ENCODE data around the gene EEA1.

DNA sequence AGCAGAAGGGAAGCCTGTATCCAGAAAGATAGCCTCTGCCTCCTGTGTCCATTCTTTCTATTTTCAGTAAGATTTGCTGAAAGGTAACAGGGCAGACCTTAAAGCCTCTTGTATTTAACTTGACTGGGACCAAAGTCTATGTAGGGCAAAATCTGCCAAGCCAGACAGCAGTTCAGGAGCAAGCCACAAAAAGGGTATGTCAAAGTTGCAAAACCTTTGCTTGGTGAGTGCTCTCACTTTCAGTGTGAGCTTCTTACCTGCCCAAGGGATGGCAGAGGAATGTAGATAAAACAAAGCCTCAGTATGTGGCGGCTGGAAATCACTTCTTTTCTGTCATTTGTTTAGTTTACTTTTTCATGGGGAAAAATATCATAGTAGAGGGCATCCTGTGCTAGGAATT lies 163.2 kb downstream of the EEA1 start:
- TF ChIP-seq SRF (IDR thresholded peaks at IDR 0.05; ENCODE audit: low read depth in 2 of 2, low read length in 2 of 2) (no peak), ZZZ3 (IDR thresholded peaks at IDR 0.05; ENCODE audit: control insufficient read depth, insufficient read length, low read depth) (no peak), KDM1A (IDR thresholded peaks at IDR 0.05; ENCODE audit: borderline replicate concordance) (no peak)
